Inferior parietal cortex (tissue), 1 donor: ENCODE measurements around the gene CCR6.
"Not testable (repeated sequence)": the region's sequence is repeated elsewhere in the genome, so short reads cannot be mapped to it uniquely, and the experiment has no call there.

ENCODE experiments used
- DNase-seq: peaks from one replicate; pipeline ENCODE4 v3.0.0-alpha.2; 2016; ENCODE audit errors: extremely low spot score

The CCR6 gene

DNA sequence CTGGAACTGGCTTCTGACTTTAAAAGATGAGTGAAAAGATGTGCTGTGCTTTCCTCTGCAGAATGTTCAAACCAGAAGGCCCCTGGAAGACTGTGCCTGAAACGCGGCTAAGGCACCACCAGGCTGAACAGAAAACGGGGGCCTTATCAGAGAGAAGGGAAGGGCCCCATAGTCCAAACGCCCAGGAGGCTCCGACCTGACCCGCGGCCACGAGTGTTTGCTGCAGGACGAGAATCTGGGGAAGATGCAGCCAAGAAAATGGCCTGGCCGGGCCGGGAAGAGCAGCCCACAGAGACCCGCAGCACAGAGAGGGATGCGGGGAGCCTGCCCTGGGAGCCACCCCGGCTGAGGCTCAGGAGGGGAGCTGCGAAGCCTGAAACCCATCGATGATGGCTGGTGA, 45.4 kb downstream of the CCR6 start:
- DNase-seq, result not testable (repeated sequence)

DNA sequence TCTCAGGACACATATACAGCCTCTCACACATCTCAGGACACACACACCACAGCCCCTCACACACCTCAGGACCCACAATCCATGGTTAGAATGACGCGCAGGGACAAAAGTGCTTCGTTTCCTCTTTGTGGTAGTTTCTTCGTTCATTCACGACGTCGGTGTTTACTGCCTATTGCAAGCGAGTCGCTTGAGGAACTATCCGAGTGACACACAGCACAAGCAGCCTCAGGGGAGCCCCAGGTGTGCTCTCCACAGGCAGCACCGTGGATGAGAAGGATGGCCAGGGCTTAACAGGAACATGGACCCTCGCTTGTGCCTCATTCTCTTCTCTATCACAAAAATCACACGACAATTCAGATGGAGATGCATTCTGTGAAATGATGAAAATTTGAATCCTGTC, 47.0 kb downstream of the CCR6 start:
- not testable (repeated sequence) for DNase-seq

DNA sequence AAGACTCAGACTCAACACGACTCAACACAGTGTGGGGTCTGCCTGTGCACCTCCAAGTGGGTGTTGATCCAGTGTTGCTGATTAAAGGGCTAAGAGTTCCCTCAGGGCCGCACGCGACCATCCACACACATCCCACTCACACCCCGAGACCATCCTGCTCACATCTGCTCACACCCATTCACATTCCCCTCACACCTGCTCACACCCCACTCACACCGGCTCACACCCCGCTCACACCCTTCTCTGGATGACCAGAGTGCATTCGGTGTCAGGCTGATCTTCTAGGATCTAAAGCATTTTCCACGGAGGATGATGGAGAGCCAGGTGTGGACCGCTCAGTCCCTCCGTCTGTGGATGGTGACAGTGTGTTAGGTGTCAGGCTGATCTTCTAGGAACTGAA, 48.4 kb downstream of the CCR6 start:
- DNase-seq, result not testable (repeated sequence)

DNA sequence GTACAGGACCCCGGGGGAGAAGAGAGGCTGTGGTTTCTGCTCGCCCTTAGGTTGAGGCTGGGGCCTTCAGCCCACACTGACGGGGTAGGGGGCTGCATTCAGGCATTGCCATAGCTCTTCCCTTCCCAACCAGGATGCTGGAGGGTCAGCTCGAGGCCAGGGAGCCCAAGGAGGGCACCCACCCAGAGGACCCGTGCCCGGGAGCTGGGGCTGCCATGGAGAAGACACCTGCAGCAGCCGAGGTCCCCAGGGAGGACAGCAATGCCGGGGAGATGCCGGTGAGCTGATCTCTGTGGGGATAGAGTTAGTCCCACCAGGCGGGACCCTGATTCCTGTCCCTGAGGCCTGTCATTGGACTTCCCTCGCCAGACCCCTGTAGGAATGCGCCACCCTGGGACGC, 49.1 kb downstream of the CCR6 start:
- DNase-seq, result not testable (repeated sequence)

DNA sequence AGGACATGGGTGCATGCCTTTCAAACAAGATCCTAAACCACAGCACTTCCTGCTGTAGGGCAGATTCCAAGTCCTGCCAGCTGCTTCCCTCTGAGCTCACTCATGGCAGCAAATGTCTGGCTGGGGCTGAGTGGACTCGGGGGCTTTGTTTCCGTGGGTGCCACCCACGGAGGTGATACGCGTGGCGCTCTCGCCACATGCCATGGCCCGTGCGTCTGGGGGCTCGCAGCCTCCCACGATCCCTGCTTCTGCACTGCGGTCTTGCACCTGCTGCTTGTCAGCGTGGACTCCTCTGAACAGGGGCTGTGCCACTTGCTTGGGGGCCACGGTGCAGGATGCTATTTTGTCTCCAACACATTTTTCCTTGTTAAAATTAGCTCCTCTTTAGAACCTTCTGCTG, 54.4 kb downstream of the CCR6 start:
- not testable (repeated sequence) for DNase-seq

DNA sequence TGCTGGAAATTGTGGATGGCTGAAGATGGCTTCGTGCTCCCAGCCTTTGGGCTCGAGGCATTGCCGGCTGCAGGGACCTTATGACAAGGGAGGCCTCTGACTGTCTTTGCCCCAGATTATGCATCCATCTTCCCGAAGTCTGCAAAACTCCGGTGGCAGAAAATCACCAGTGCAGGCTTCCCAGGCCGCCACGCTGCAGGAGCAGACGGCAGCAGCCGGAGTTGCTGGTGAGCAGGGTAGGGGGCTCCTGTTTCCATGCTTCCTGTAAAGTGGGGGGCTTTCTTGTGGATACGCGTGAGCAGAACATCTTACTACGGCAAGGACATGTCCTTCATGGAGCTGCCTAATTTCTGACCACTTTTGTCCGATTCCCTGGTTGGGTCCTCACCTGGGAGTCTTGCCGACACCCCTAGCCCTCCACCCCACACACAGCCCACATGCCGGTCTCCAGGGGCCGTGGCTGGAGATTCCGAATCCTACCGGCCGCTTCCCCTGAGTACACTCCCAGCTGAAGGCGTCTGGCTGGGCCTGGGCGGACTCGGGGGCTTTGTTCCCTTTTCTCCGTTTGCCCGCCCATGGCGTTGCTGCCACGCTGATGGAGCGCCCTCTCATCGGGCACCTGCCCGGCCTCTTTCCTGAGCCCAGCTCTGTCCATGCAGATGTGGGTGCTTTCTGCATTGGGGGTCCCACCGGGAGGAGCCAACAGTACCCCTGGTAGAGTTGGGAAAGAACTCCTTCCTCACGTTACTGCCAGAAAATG, 56.2 kb downstream of the CCR6 start:
- DNase-seq, result not testable (repeated sequence)

DNA sequence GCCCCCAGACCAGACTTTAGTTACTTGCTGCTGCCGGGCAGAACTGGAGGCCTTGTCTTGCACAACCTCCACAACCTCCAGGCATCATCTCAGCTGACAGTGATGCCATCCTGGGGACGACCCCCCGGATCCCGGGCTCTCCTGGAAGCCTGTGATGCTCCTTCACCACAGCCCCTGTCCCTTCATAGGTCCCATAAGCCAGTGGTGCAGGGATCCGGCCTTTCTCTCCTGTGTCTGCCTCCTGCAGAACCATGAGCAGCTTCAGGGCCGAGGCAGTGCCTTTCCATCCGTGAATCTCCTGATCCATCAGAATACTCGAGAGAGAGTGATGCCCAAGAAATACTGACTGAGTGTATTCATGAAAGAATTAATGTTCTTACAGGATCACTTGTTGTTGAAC, 57.2 kb downstream of the CCR6 start:
- DNase-seq, result not testable (repeated sequence)

DNA sequence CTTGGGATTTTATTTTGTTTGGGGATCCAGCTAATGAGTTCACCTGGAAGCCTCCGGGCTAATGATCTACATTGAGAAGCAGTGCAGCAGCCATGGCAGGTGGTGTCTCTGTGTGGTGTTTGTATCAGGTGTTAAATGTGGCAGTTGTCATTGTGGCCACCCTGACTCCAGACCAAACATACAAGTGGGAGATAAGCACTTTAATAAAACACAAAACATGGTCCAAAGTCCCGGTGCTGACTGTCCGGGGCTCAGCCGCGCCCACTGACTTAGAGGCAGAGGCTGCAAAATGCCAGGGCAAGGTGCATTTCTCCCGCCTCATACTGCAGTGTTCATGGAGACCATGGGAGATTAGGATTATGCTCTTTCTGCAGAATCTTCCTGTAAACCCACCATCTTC, 58.5 kb downstream of the CCR6 start:
- not testable (repeated sequence) for DNase-seq

DNA sequence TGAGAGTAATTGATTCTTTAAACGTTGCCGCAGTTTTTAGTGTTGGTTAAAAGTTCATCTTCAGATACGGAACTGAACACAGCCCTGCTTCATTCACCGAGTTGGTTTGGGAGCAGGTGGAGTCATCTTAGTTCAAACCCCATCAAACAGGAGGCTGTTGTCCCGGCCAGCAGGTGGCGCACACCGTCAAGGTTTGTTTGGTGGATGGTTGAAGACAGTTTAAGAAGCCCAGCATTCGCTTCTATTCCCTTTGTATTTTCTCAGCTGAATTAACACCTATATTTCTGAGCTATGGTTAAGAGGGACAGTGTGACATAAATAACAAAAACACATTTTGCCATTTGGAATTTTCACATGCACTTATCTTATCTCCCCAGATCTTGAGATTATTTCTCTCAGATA, 60.0 kb downstream of the CCR6 start:
- DNase-seq, result not testable (repeated sequence)

DNA sequence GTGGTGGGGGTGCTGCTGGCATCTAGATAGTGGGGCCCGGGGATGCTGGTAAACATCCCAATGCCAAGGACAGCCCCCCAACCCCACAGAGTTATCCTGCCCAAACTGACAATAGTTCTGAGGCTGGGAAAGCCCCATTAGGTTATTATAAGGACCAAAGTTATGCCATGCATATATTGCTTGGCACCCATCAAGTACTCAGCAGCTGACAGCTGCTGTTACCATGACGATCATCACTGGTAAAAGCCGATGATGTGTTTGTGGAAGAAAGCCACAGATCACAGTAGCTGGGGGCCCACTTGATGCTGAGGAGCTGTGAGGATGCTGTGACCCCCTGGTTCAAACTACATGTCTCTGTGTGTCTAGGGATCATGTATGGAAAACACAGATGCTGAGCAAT, 62.2 kb downstream of the CCR6 start:
- DNase-seq, result not testable (repeated sequence)

DNA sequence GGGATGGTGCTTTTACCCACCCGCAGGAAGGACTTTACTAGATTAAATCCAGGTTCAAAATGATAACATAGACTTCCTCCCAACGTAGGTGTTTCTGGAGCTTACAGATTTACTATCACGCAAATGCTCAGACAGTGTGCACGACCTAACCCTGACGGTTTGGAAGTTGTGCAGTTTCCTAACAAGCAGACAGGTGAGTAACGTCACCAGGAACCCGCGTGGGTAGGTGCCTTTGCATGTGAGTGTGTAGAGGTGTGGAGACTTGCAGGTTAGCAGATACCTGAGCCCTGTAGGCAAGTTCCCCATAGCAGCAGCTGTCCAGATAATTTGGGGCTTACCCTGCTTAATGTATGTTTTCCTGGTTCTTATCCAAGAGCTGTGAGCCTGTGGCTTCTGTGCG, 64.4 kb downstream of the CCR6 start:
- not testable (repeated sequence) for DNase-seq
